Neural progenitor cell (in vitro differentiated cells): ENCODE measurements around the gene LDLRAD4.

ENCODE experiments used
- EZH2 ChIP-seq: fragments of 200-600 bp; sonication (generic); IDR thresholded peaks from 2 replicates; pipeline ENCODE4 v1.6.1; 2017; ENCODE audit warnings: antibody characterized with exemption, mild to moderate bottlenecking, moderate library complexity
- TF ChIP-seq, protein P1 (sequence below): fragments of 200-600 bp; sonication (generic); IDR thresholded peaks from 2 replicates; pipeline ENCODE4 v1.5.1; 2017; ENCODE audit warnings: antibody characterized with exemption, mild to moderate bottlenecking

DNA sequence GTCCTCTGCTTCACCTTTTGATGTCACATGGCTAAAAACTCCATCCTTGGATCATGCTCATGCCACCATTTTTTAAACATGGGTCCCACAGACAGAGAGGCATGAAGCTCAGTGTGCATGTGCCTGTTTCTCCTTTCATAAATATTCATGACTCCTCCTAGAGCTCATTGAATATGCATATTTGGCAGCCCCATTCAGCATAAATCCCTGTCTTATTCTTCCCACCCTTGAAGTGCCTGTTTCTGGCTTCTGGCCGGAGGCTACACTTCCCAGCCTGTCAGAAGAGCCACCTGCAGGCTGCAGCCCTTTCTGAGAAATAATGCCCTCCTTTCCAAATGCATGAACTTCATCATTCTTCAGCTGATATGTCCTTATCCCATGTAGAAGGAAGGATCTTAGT is 109.7 kb downstream of the LDLRAD4 start:
- TF ChIP-seq, protein P1, sequence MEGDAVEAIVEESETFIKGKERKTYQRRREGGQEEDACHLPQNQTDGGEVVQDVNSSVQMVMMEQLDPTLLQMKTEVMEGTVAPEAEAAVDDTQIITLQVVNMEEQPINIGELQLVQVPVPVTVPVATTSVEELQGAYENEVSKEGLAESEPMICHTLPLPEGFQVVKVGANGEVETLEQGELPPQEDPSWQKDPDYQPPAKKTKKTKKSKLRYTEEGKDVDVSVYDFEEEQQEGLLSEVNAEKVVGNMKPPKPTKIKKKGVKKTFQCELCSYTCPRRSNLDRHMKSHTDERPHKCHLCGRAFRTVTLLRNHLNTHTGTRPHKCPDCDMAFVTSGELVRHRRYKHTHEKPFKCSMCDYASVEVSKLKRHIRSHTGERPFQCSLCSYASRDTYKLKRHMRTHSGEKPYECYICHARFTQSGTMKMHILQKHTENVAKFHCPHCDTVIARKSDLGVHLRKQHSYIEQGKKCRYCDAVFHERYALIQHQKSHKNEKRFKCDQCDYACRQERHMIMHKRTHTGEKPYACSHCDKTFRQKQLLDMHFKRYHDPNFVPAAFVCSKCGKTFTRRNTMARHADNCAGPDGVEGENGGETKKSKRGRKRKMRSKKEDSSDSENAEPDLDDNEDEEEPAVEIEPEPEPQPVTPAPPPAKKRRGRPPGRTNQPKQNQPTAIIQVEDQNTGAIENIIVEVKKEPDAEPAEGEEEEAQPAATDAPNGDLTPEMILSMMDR: no peak
- TF ChIP-seq EZH2: no peak
